Neuron (in vitro differentiated cells): ENCODE data around the gene SETBP1.

Source experiments
- H2AFZ ChIP-seq: one replicate; pipeline ENCODE4 v1.6.1; 2013; ENCODE audit warnings: low read depth, mild to moderate bottlenecking, inconsistent platforms, low read length, moderate library complexity
- H3K27me3 ChIP-seq: one replicate; pipeline ENCODE4 v1.6.1; 2013; ENCODE audit warnings: low read length; ENCODE audit not compliant: insufficient read depth
- H3K36me3 ChIP-seq: one replicate; pipeline ENCODE4 v1.6.1; 2013; ENCODE audit warnings: low read length; ENCODE audit not compliant: insufficient read depth
- H3K4me1 ChIP-seq: one replicate; pipeline ENCODE4 v1.6.1; 2013; ENCODE audit warnings: low read length; ENCODE audit not compliant: insufficient read depth
- H3K4me3 ChIP-seq: 2 replicates; pipeline ENCODE4 v1.5.1; 2013; ENCODE audit warnings: mild to moderate bottlenecking, low read length, moderate library complexity
- H3K9me3 ChIP-seq: one replicate; pipeline ENCODE4 v1.6.1; 2013; ENCODE audit warnings: low read length

The SETBP1 gene

GRCh38 chr18:45085916-45086624 is 405.4 kb downstream of the SETBP1 start:
- H3K27me3 ChIP-seq: no peaks in the 10 kb centered on the region
- H3K4me3 ChIP-seq: no peak overlapping the region
- H3K36me3 ChIP-seq: no peaks in the 10 kb centered on the region
- peaks cover 5% of the 10 kb centered on the region for H3K4me1 ChIP-seq
- H3K9me3 ChIP-seq: no peaks in the 10 kb centered on the region
- no peak overlapping the region for H2AFZ ChIP-seq

DNA sequence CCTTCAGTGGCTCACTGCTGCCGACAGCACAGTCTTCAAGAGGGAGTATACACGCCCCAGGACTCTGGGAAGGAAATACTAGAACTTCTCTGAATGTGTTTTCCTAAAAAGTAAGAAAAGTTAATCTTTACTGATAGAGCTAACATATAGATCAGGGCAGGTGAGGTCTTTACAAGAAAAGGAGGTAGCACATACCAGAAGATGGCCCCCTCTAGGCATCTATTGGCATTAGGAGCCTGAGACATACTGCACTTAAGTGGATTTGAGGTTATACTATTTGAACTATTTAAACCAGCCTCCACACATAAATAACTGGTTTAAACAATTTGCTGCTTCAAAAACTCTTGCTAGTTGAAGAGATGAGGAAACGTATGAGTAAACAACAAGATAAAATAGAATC is 406.1 kb downstream of the SETBP1 start:
- Histone ChIP-seq H3K4me3 (no peak overlapping the region), H3K27me3 (no peaks in the 10 kb centered on the region), H2AFZ (no peak overlapping the region), H3K4me1 (peaks cover 5% of the 10 kb centered on the region), H3K9me3 (no peaks in the 10 kb centered on the region), H3K36me3 (no peaks in the 10 kb centered on the region)

DNA sequence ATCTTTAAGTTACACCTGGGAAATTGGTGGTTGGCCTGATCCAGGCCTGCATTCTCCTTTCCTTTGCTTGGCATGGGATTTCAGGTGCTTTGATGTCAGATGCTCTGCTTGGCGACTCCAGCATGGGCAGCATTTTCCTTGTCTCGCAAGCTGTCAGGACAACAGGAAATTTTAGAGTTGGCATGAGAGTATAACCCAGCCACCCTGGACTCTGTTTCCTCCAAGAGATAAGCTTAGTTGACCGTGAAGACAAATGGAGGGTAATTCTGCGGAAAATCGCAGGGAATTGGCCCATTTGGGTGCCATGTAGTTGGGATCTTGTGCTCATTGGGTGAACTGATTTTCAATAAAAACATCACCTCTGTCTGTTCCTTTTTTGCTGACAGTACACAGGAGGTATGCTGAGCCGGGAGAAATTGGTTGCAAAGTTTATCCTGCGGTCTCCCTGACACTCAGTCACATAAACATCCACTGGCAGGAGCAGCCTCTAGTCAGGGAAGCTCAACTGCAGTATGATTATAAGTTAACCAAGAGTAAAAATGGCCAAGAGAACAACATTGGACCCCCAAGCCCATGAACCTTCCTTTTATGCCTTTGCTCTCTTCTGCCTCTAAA is 409.9 kb downstream of the SETBP1 start:
- Histone ChIP-seq H3K27me3 (no peaks in the 10 kb centered on the region), H3K4me1 (no peaks in the 10 kb centered on the region), H3K9me3 (no peaks in the 10 kb centered on the region), H3K4me3 (no peak overlapping the region), H2AFZ (no peak overlapping the region), H3K36me3 (no peaks in the 10 kb centered on the region)

DNA sequence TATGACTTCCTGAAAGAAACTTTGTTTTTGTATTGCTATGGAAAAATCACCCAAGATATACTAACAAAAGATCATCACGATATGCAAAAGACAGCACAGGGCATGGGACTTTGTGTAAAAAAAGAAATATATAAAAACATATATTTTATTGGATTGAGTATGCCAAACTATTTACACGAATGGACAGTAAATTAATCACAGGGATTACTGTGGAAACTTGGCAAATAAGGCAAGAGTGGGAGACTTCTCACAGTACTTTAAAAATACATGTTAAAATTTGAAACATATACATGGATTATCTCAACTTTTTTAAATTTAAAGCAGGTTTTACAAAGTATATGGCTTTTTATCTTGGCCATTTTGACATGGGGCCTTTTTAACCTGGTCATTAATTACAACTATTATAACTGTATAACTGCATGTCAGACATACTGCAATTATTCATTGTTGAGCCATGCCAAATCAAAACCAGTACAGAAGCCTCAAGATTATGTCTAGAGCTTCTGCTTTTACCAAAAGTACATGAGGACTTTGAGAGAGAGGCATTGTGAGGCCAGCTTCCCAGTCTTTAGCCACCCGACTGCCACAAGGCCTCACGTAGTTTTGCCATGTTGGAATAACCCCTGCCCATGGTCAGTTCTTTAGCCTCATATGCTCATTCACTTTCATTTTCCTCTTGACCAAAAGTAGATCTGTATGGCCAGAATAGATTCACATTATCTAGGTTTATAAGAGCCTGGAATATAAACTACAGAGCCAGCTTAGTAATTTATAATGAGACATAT is 419.8 kb downstream of the SETBP1 start:
- H3K27me3 ChIP-seq: no peaks in the 10 kb centered on the region
- H2AFZ ChIP-seq: no peak overlapping the region
- no peaks in the 10 kb centered on the region for H3K9me3 ChIP-seq
- H3K36me3 ChIP-seq: no peaks in the 10 kb centered on the region
- H3K4me1 ChIP-seq: peaks cover 11% of the 10 kb centered on the region
- no peak overlapping the region for H3K4me3 ChIP-seq

GRCh38 chr18:45102126-45102525 is 421.4 kb downstream of the SETBP1 start:
- no peaks in the 10 kb centered on the region for H3K9me3 ChIP-seq
- H2AFZ ChIP-seq: no peak overlapping the region
- no peaks in the 10 kb centered on the region for H3K36me3 ChIP-seq
- H3K27me3 ChIP-seq: no peaks in the 10 kb centered on the region
- peaks cover 11% of the 10 kb centered on the region for H3K4me1 ChIP-seq
- H3K4me3 ChIP-seq: no peak overlapping the region

DNA sequence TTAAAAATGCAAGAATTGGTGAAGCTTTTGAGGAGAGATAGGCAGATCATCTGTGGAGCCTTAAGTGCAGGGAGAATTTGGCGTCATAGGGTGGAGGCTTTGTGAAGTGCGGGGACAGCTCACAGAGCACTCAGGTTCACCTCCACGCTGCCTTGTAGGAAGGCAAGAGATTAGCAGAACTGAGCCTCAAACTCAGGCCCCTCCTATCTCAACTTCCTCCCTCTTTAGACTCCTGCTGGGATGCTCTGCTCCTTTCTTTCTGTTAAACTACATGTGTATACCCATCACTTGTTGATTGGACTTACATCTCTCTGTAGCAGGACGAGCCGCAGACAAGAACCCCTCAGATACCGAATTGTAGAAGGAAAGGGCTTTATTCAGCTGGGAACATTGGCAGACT is 422.2 kb downstream of the SETBP1 start:
- Histone ChIP-seq H3K36me3 (no peaks in the 10 kb centered on the region), H2AFZ (no peak overlapping the region), H3K27me3 (no peaks in the 10 kb centered on the region), H3K4me3 (no peak overlapping the region), H3K4me1 (peaks cover 11% of the 10 kb centered on the region), H3K9me3 (no peaks in the 10 kb centered on the region)

DNA sequence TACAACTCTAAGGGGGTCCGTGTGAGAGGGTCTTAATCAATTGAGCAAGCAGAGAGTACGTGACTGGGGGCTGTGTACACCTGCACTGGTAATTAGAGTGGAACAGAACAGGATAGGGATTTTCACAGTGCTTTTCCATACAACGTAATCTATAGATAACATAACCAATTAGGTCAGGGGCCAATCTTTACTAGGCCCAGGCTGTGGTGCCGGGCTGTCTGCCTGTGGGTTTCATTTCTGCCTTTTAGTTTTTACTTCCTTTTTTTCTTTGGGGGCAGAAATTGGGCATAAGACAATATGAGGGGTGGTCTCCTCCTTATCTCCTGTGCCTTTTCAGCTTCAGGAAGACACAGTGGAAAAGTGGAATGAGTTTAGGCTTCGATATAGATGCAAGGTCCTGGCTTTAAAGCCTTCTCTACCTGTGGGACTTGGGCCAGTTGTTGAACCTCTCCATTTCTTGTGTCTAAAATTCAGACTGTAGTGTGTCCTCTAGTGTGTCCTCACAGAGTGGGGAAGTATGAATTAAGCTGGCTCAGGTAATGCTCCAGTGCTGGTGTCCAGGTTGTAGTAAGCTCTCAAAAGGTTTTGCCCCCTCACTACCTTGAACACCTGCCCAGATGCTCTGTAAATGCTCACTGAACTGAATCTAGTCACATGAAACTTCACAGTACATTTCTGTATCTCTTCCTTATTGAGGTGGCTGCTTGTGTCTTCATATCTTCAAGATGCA is 422.8 kb downstream of the SETBP1 start:
- H3K27me3 ChIP-seq: no peaks in the 10 kb centered on the region
- H3K4me1 ChIP-seq: peaks cover 11% of the 10 kb centered on the region
- H3K4me3 ChIP-seq: no peak overlapping the region
- no peak overlapping the region for H2AFZ ChIP-seq
- no peaks in the 10 kb centered on the region for H3K9me3 ChIP-seq
- H3K36me3 ChIP-seq: no peaks in the 10 kb centered on the region

DNA sequence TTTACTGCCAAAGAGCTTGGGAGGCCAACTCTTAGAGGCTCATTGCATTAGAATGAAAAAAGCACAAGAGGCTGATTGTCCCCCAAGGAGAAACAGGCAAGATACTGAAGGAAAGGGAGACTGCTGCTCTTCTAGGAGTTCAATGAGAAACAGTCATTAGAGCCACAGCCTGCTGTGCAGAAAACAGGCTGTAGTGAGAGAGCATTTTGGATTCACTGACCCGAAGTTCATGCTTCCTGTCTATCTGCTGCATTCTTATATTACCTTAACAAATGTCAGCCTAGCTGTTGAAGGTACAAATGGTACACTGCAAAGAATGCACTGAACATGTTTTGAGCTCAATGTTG is 423.3 kb downstream of the SETBP1 start:
- Histone ChIP-seq H3K27me3 (no peaks in the 10 kb centered on the region), H3K9me3 (no peaks in the 10 kb centered on the region), H3K4me3 (no peak overlapping the region), H2AFZ (no peak overlapping the region), H3K36me3 (no peaks in the 10 kb centered on the region), H3K4me1 (peaks cover 11% of the 10 kb centered on the region)

DNA sequence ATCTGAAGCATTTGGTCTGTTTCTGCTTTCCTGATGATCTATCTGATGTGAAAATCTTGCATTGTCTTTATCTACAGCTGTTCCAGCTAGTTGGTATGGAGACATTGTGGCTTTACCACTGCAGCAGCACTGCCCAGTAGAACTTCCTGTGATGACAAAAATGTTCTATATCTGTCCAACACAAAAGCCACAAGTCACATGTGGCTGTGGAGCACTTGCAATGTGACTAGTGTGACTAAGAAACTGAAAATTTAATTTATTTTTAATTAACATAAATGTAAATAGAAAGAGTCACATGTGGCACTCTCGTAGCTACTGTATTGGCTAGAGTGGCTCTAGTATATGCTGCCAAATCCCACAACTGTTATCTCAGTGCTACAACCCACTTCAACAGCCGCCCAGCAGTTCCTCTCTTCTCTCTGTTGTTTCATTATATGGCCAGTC is 425.7 kb downstream of the SETBP1 start:
- H3K4me3 ChIP-seq: no peak overlapping the region
- H3K9me3 ChIP-seq: no peaks in the 10 kb centered on the region
- no peaks in the 10 kb centered on the region for H3K36me3 ChIP-seq
- H3K27me3 ChIP-seq: no peaks in the 10 kb centered on the region
- H2AFZ ChIP-seq: no peak overlapping the region
- H3K4me1 ChIP-seq: peaks cover 11% of the 10 kb centered on the region

DNA sequence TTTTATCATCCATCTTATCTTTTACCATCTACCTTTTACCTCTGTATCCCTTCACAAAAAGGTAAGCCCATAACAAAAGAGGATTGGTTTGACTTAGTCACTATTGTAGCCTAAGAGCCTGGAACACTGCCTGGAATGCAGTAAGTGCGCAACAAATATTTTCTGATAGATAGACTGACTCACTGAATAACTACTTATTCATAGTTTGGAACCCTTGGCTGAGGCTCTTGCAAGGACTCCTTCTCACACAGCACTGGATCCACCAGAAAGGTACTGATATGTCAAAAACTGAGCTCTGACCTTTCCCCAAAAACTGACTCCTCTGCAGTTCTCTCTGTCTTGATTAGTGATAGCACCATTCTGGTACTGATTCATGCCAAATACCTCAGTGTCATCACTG is 426.7 kb downstream of the SETBP1 start:
- Histone ChIP-seq H3K4me1 (peaks cover 11% of the 10 kb centered on the region), H3K36me3 (no peaks in the 10 kb centered on the region), H2AFZ (no peak overlapping the region), H3K9me3 (no peaks in the 10 kb centered on the region), H3K27me3 (no peaks in the 10 kb centered on the region), H3K4me3 (no peak overlapping the region)

DNA sequence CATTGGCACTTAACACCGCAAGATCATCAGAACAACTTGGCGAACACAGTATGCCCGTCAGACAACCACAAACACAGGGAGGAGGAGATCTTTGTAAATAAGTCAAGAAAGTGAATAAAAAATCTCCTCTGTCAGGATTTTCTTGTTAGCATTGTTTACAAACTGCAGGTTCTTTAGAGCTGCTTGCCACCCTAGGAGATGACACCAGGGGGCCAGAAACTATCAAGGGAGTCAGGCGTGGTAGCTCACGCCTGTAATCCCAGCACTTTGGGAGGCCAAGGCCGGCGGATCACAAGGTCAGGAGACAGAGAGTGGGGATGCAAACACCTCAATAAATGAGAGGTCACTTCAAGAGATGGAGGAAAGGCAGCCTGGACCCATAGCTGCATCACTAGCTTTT is 428.1 kb downstream of the SETBP1 start:
- Histone ChIP-seq H3K4me1 (peaks cover 8% of the 10 kb centered on the region), H2AFZ (no peak overlapping the region), H3K27me3 (no peaks in the 10 kb centered on the region)

DNA sequence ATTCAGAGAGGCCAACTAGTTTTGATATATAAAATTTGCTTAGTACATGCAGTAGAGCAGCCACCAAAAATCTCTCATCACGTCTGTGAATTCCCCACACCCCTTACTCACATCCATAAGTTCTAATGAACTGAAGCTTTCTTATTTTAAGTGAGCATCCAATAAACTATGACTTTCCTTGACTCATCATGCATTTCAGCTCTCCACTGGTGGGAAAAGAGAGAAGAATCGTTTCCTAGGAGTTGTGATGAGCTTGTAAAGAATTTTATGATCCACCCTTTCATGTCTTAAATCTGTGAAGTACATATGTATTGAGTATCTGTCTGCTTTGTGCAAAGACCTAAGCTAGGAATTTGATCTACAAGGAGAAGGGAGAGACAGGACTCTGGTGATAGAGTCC is 428.6 kb downstream of the SETBP1 start:
- Histone ChIP-seq H3K27me3 (no peaks in the 10 kb centered on the region), H3K9me3 (no peaks in the 10 kb centered on the region), H2AFZ (no peak overlapping the region), H3K4me1 (peaks cover 3% of the 10 kb centered on the region), H3K36me3 (no peaks in the 10 kb centered on the region), H3K4me3 (no peak overlapping the region)

More for the DNA sequence above, 428.1 kb downstream of the SETBP1 start:
- no peak overlapping the region for H3K4me3 ChIP-seq
- H3K36me3 ChIP-seq: no peaks in the 10 kb centered on the region
- no peaks in the 10 kb centered on the region for H3K9me3 ChIP-seq

- no peak overlapping the region for H3K4me3 ChIP-seq
- no peaks in the 10 kb centered on the region for H3K36me3 ChIP-seq
- no peaks in the 10 kb centered on the region for H3K9me3 ChIP-seq
- no peaks in the 10 kb centered on the region for H3K4me1 ChIP-seq
- no peak overlapping the region for H2AFZ ChIP-seq
- H3K27me3 ChIP-seq: no peaks in the 10 kb centered on the region
Observed at GRCh38 chr18:45109706-45110105, 429.0 kb downstream of the SETBP1 start.
